HEK293 (cell line): Measurements from ENCODE around the gene IMMP2L.

ENCODE experiments used
- YY1 ChIP-seq: fragments of 450-650 bp; formaldehyde crosslinking; IDR thresholded peaks from 2 replicates; pipeline ENCODE4 v1.5.1; 2018; ENCODE audit warnings: missing biosample characterization, missing genetic modification characterization
- ZNF155 ChIP-seq: fragments of 450-650 bp; formaldehyde crosslinking; IDR thresholded peaks from 2 replicates; pipeline ENCODE4 v1.5.1; 2016; ENCODE audit warnings: missing biosample characterization, missing genetic modification characterization
- ZNF184 ChIP-seq: fragments of 450-650 bp; IDR thresholded peaks from 2 replicates; pipeline ENCODE4 v1.5.1; 2018; ENCODE audit warnings: missing biosample characterization, mild to moderate bottlenecking, missing genetic modification characterization
- TF ChIP-seq, protein P1 (sequence below): fragments of 450-650 bp; formaldehyde crosslinking; IDR thresholded peaks from 2 replicates; pipeline ENCODE4 v1.5.1; 2016; ENCODE audit warnings: missing biosample characterization, missing genetic modification characterization
- TF ChIP-seq, protein P2 (sequence below): fragments of 450-650 bp; formaldehyde crosslinking; IDR thresholded peaks from 2 replicates; pipeline ENCODE4 v1.5.1; 2016; ENCODE audit warnings: missing biosample characterization, missing genetic modification characterization
- TF ChIP-seq, protein P3 (sequence below): sonication (generic); formaldehyde crosslinking; IDR thresholded peaks from 2 replicates; pipeline ENCODE4 v1.8.1; 2022; ENCODE audit warnings: mild to moderate bottlenecking, moderate library complexity, missing genetic modification reagents

DNA sequence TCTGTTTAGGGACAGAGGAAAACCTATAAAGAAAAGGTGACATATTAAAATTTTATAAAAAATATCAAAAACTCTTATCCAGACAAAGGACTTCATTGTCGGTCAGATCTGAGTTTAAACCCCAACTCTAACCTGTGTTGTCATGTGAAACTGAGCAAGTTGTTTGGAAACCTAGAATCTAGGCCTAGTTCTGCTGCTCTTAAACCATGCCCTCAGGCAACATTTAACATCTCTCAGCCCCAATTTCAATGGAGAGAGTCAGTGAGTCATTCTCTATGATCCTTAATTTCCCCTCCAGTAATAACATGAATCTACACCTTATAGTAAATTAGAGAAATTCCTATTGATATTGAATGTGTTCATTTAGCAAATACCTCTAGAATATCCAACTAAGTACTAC lies 192.3 kb downstream of the IMMP2L start:
- TF ChIP-seq YY1 (tag by site-specific recombination) (no peak), ZNF155 (tag by site-specific recombination) (no peak), ZNF184 (tag by site-specific recombination) (no peak)
- TF ChIP-seq, protein P1, sequence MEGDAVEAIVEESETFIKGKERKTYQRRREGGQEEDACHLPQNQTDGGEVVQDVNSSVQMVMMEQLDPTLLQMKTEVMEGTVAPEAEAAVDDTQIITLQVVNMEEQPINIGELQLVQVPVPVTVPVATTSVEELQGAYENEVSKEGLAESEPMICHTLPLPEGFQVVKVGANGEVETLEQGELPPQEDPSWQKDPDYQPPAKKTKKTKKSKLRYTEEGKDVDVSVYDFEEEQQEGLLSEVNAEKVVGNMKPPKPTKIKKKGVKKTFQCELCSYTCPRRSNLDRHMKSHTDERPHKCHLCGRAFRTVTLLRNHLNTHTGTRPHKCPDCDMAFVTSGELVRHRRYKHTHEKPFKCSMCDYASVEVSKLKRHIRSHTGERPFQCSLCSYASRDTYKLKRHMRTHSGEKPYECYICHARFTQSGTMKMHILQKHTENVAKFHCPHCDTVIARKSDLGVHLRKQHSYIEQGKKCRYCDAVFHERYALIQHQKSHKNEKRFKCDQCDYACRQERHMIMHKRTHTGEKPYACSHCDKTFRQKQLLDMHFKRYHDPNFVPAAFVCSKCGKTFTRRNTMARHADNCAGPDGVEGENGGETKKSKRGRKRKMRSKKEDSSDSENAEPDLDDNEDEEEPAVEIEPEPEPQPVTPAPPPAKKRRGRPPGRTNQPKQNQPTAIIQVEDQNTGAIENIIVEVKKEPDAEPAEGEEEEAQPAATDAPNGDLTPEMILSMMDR (tag by site-specific recombination), result no peak
- TF ChIP-seq, protein P2, sequence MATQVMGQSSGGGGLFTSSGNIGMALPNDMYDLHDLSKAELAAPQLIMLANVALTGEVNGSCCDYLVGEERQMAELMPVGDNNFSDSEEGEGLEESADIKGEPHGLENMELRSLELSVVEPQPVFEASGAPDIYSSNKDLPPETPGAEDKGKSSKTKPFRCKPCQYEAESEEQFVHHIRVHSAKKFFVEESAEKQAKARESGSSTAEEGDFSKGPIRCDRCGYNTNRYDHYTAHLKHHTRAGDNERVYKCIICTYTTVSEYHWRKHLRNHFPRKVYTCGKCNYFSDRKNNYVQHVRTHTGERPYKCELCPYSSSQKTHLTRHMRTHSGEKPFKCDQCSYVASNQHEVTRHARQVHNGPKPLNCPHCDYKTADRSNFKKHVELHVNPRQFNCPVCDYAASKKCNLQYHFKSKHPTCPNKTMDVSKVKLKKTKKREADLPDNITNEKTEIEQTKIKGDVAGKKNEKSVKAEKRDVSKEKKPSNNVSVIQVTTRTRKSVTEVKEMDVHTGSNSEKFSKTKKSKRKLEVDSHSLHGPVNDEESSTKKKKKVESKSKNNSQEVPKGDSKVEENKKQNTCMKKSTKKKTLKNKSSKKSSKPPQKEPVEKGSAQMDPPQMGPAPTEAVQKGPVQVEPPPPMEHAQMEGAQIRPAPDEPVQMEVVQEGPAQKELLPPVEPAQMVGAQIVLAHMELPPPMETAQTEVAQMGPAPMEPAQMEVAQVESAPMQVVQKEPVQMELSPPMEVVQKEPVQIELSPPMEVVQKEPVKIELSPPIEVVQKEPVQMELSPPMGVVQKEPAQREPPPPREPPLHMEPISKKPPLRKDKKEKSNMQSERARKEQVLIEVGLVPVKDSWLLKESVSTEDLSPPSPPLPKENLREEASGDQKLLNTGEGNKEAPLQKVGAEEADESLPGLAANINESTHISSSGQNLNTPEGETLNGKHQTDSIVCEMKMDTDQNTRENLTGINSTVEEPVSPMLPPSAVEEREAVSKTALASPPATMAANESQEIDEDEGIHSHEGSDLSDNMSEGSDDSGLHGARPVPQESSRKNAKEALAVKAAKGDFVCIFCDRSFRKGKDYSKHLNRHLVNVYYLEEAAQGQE, result no peak
- TF ChIP-seq, protein P3, sequence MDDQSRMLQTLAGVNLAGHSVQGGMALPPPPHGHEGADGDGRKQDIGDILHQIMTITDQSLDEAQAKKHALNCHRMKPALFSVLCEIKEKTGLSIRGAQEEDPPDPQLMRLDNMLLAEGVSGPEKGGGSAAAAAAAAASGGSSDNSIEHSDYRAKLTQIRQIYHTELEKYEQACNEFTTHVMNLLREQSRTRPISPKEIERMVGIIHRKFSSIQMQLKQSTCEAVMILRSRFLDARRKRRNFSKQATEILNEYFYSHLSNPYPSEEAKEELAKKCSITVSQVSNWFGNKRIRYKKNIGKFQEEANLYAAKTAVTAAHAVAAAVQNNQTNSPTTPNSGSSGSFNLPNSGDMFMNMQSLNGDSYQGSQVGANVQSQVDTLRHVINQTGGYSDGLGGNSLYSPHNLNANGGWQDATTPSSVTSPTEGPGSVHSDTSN (CRISPR knock-in tag), result no peak
